Natural killer cell (primary cell): ENCODE measurements around the gene HNRNPC. TPM values are rescaled to one million over a fixed set of nuclear protein-coding genes. Genes with fewer than 3 reads are reported as not detected.

Experiments used
- ATAC-seq, 3 donors: fragments of 150-1000 bp in 2 of 3; fragments of 200-7000 bp in 1 of 3; cut with Tn5 transposase; 1 replicate in 1 of 3; 2 replicates in 2 of 3; pipeline ENCODE4 v1.10.0; 2021; ENCODE audit warnings: mild to moderate bottlenecking in 2 of 3, moderate library complexity in 2 of 3
- DNase-seq, 2 donors: peaks; one replicate each; pipeline versions ENCODE4 v3.0.0 to v3.0.0-alpha.2; 2013 to 2021; ENCODE audit warnings: mixed read lengths in 1 of 2
- H3K27ac ChIP-seq: one replicate; pipeline ENCODE4 v1.5.1; 2013; ENCODE audit warnings: mild to moderate bottlenecking, low read length
- H3K27me3 ChIP-seq: one replicate; pipeline ENCODE4 v1.6.1; 2013; ENCODE audit warnings: low read length; ENCODE audit not compliant: control insufficient read depth, insufficient read depth
- H3K36me3 ChIP-seq: one replicate; pipeline ENCODE4 v1.6.1; 2013; ENCODE audit warnings: low read length; ENCODE audit not compliant: control insufficient read depth, insufficient read depth
- H3K4me1 ChIP-seq: one replicate; pipeline ENCODE4 v1.6.1; 2013; ENCODE audit warnings: low read length; ENCODE audit not compliant: control insufficient read depth, insufficient read depth
- H3K4me3 ChIP-seq: one replicate; pipeline ENCODE4 v1.5.1; 2013; ENCODE audit warnings: low read length
- H3K9me3 ChIP-seq: one replicate; pipeline ENCODE4 v1.6.1; 2013; ENCODE audit warnings: low read length; ENCODE audit not compliant: control insufficient read depth, insufficient read depth
- H3K27ac Mint-ChIP-seq, 2 donors: one replicate each; pipeline ENCODE4 v1.8.0; 2022; ENCODE audit warnings: mild to moderate bottlenecking in 2 of 2, mixed read lengths in 2 of 2, moderate library complexity in 1 of 2
- H3K27me3 Mint-ChIP-seq, 2 donors: one replicate each; pipeline ENCODE4 v1.8.0; 2022; ENCODE audit warnings: low read depth in 2 of 2, mixed read lengths in 2 of 2
- H3K36me3 Mint-ChIP-seq: one replicate; pipeline ENCODE4 v1.8.0; 2022; ENCODE audit warnings: mixed read lengths
- H3K4me1 Mint-ChIP-seq, 2 donors: one replicate each; pipeline ENCODE4 v1.8.0; 2022; ENCODE audit warnings: mixed read lengths in 2 of 2
- H3K4me3 Mint-ChIP-seq: one replicate; pipeline ENCODE4 v1.8.0; 2022; ENCODE audit warnings: mild to moderate bottlenecking, moderate library complexity, mixed read lengths
- H3K9me3 Mint-ChIP-seq, 2 donors: one replicate each; pipeline ENCODE4 v1.8.0; 2022; ENCODE audit warnings: mixed read lengths in 2 of 2
- CTCF ChIP-seq: fragments of 200-600 bp; IDR thresholded peaks from one replicate; pipeline ENCODE4 v1.8.0; 2022; ENCODE audit warnings: antibody characterized with exemption
- WGBS: methylation state at CpG from one replicate; pipeline ENCODE4 v1.1.7; 2013; ENCODE audit warnings: missing lambda C conversion rate; ENCODE audit not compliant: insufficient coverage; 5-methylcytosine and 5-hydroxymethylcytosine counted together
- intact Hi-C: fragments of 100-400 bp; cut with micrococcal nuclease; formaldehyde crosslinking; loops from one replicate; pipeline ENCODE4 v1.14.2; 2022
- total RNA-seq, 4 donors: library from RNA; stranded (reverse); fragments of 120-200 nt in 1 of 4; gene quantifications; one replicate each; pipeline versions ENCODE4 v1.2.3 to v1.2.4, GENCODE V29; 2013 to 2022

Gene HNRNPC
- total RNA-seq, 3 donors from 2014 or later (not counting 1 experiment from before 2014, with no cell fraction given) = 501 to 547 (median 515) TPM

DNA sequence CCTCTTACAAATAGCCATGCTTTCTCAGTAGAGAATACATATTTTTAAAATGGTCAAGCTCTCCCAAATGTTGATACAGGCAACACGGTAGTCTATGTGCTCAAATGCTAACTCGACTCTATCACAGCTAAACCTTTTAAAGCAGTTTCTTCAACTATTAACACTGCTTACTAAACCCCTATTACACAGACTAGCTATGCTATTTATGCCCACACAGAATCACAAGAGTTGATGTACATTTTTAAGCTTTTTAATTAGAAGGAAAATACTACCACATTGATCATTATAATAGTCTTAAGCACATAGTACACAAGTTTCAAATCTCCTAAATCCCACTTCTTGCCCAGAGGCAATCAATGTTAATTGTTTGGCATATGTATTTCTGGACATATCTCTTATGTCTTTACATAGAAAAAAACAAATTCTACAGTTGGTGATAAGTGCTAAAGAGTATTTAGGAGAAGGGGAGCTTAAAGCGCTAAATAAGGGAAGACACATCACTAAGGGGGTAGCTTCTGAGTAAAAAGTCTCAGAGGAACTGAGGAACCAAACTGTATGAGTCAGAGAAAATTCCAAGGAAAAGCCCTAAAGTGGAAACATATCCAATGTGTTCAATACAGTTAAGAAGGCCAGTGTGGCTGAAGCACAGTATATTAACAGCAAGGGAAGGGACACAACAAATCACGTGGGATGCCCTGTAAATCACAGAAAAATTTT, 13.7 kb downstream of the HNRNPC start:
- H3K36me3 Mint-ChIP-seq = peaks cover 8% of the 10 kb centered on the region

GRCh38 chr14:21252149-21252548, 17.1 kb downstream of the HNRNPC start:
- H3K9me3 Mint-ChIP-seq = no peaks in the 10 kb centered on the region
- H3K4me1 Mint-ChIP-seq = peaks cover 52 to 67% of the 10 kb centered on the region in 2 donors
- intact Hi-C loops = no loop called here
- H3K27ac ChIP-seq = no peak overlapping the region
- no peaks in the 10 kb centered on the region for H3K9me3 ChIP-seq
- H3K4me3 Mint-ChIP-seq = peak overlapping the region; percentile 10
- no peak for ATAC-seq
- no peaks in the 10 kb centered on the region for H3K27me3 Mint-ChIP-seq
- peak overlapping the region; percentile 37 to 78 for H3K27ac Mint-ChIP-seq
- H3K27me3 ChIP-seq = no peaks in the 10 kb centered on the region
- no peak for TF ChIP-seq CTCF
- 94% methylated on average over 1 of the region's 2 CpGs for WGBS
- peaks cover 32% of the 10 kb centered on the region for H3K4me1 ChIP-seq
- DNase-seq = no peak
- no peaks in the 10 kb centered on the region for H3K36me3 Mint-ChIP-seq
- H3K36me3 ChIP-seq = peaks cover 55% of the 10 kb centered on the region
- H3K4me3 ChIP-seq = no peak overlapping the region

More for the DNA sequence above, 13.7 kb downstream of the HNRNPC start:
- peaks cover 51% of the 10 kb centered on the region for H3K4me1 ChIP-seq
- DNase-seq (no peak), ATAC-seq (no peak)
- Mint-ChIP-seq H3K27me3 (no peaks in the 10 kb centered on the region), H3K4me3 (peak overlapping the region; percentile 70), H3K27ac (peak overlapping the region; percentile 64 to 70), H3K9me3 (no peaks in the 10 kb centered on the region), H3K4me1 (peaks cover 62 to 78% of the 10 kb centered on the region in 2 donors)
- H3K9me3 ChIP-seq = no peaks in the 10 kb centered on the region
- TF ChIP-seq CTCF = no peak
- peaks cover 57% of the 10 kb centered on the region for H3K36me3 ChIP-seq
- WGBS = 65% methylated on average over 4 of the region's 4 CpGs
- H3K27ac ChIP-seq = no peak overlapping the region
- no peaks in the 10 kb centered on the region for H3K27me3 ChIP-seq
- intact Hi-C loops = loop anchor here (2.0 kb wide), 1 partner anchor 13 kb away; no protein-coding TSS in a partner anchor
- no peak overlapping the region for H3K4me3 ChIP-seq

DNA sequence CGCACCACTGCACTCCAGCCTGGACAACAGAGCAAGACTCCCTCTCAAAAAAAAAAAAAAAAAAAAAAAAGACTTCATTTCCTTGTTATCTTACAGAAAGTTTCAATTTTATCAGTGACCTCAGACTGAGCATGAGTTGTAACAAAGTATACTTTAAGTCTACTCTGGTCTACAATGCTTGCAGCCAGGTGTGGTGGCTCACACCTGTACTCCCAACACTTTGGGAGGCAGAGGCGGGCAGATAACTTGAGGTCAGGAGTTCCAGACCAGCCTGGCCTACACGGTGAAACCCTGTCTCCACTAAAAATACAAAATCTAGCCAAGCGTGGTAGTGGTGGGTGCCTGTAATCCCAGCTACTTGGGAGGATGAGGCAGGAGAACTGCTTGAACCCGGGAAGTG, 18.0 kb downstream of the HNRNPC start:
- Histone ChIP-seq H3K4me3 (no peak overlapping the region), H3K36me3 (peaks cover 54% of the 10 kb centered on the region), H3K9me3 (no peaks in the 10 kb centered on the region), H3K27me3 (no peaks in the 10 kb centered on the region), H3K4me1 (peaks cover 26% of the 10 kb centered on the region), H3K27ac (no peak overlapping the region)
- H3K4me1 Mint-ChIP-seq = peaks cover 52 to 69% of the 10 kb centered on the region in 2 donors
- no peaks in the 10 kb centered on the region for H3K36me3 Mint-ChIP-seq
- DNase-seq = no peak
- H3K27ac Mint-ChIP-seq = peak overlapping the region; percentile 37 to 78
- H3K9me3 Mint-ChIP-seq = no peaks in the 10 kb centered on the region
- H3K27me3 Mint-ChIP-seq = no peaks in the 10 kb centered on the region
- intact Hi-C loops = no loop called here
- peak in 1 of 3 donors; percentile 11 for ATAC-seq
- no peak for TF ChIP-seq CTCF
- whole genome bisulfite sequencing = 89% methylated on average over 4 of the region's 5 CpGs
- no peak overlapping the region for H3K4me3 Mint-ChIP-seq
